Fibroblast of lung (primary cell): ENCODE data around the gene CAMKMT.

Source experiments
- CTCF ChIP-seq, 2 donors: IDR thresholded peaks in 1 of 2; conservative IDR thresholded peaks in 1 of 2; 1 replicate in 1 of 2; 2 replicates in 1 of 2; pipeline ENCODE4 v1.5.1; 2011 to 2012; ENCODE audit warnings: low read length in 2 of 2, control low read depth in 1 of 2, inconsistent platforms in 1 of 2, low read depth in 1 of 2, mild to moderate bottlenecking in 1 of 2
- EZH2 ChIP-seq: IDR thresholded peaks from 2 replicates; pipeline ENCODE4 v1.5.1; 2012; ENCODE audit warnings: low read length, control low read depth, mild to moderate bottlenecking; ENCODE audit errors: missing control alignments

DNA sequence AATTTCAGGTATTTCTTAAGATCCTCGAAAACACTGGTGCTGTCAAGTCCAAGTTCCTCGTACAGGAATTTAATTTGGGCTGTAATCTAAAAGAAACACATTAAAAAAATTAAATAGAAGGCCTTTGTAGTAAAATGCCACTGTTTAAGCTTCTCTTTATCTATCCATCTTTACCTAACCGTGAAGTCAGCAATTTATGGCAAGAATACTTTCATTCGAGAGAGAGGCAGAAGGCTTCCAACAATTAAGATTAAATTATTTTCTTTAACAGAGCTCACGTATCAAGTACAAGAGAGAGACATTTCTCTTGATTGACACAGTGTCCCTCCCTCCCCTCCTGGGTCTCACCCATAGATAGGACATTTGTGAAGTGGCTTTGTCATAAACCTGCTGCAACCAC, 40.4 kb upstream of the CAMKMT start:
- TF ChIP-seq CTCF (conservative IDR thresholded peaks at IDR 0.05 in 1 of 2, IDR thresholded peaks at IDR 0.05 in 1 of 2; ENCODE audit: low read depth in 1 of 2, low read length in 2 of 2) (no peak), EZH2 (no peak)
